ENCODE measurements around the gene TMEM151A. TPM values are rescaled to one million over a fixed set of nuclear protein-coding genes. Genes with fewer than 3 reads are reported as not detected.
A peak's percentile ranks its signal among the peaks of the same experiment; 100 is the strongest.

Gene TMEM151A
- total RNA-seq, 2 donors from 2014 or later, result 0.27 TPM; not detected in 1

DNA sequence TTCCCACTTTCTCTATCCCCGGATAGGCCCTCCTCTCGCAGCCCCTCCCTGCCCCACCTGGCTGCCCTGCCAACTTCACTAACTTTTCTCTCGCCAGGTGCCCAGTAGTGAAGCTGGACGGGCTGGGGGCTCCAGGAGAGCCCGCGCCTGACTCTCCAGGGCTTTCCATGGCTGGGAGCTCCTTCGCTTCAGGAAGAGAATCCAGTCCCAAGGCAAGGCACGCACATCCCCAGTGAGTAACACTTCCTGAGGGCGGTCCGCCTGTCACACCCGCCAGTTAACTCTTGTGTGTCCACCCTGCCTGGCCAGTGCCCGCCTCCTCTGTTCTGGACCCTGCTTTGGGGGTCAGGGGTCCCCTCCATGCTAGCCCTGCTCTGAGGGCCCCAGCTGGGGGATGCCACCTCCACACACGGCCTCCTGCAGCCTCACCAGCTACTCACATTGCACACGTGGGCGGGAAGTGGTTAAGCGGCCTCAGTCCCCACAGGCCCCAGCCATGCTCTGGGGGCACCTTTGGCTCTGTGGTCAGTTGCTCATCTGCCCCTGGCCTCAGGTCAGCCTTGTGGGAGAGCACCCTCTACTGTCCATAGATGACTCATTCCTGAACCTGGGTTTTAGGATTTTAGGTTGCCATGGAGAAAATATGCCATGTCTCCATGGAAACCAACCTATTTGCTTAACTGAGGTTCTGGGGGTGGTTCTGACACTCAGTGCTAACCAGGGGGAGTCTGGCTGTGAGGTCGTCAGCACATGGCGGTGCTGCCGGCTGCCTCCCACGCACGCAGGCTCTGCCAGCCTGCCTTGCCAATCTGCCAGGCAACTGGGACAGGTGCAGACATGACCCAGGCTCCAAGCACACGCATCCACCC is 44.8 kb downstream of the TMEM151A start, which contains the start of gene RIN1:
RIN1 (minus strand) TSS at position 201 of the 869 bp plus-strand sequence; CDS start at position 169, 32 bp downstream.
- DNase-seq (ENCODE audit: low spot score) (no peak), ATAC-seq (ENCODE audit: insufficient number of reproducible peaks, low FRiP score, low read depth) (peak; percentile 48)
- TF ChIP-seq, protein P1, sequence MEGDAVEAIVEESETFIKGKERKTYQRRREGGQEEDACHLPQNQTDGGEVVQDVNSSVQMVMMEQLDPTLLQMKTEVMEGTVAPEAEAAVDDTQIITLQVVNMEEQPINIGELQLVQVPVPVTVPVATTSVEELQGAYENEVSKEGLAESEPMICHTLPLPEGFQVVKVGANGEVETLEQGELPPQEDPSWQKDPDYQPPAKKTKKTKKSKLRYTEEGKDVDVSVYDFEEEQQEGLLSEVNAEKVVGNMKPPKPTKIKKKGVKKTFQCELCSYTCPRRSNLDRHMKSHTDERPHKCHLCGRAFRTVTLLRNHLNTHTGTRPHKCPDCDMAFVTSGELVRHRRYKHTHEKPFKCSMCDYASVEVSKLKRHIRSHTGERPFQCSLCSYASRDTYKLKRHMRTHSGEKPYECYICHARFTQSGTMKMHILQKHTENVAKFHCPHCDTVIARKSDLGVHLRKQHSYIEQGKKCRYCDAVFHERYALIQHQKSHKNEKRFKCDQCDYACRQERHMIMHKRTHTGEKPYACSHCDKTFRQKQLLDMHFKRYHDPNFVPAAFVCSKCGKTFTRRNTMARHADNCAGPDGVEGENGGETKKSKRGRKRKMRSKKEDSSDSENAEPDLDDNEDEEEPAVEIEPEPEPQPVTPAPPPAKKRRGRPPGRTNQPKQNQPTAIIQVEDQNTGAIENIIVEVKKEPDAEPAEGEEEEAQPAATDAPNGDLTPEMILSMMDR (IDR thresholded peaks at IDR 0.05), result no peak
- H3K9me3 ChIP-seq, result no peaks in the 10 kb centered on the region
- peaks cover 13 to 20% of the 10 kb centered on the region in 2 donors for H3K4me1 ChIP-seq (ENCODE audit: control insufficient read depth in 1 of 2, low read depth in 2 of 2)
- H3K27ac ChIP-seq, result peak within 1 kb of the TSS; percentile 10 to 55
- peak within 1 kb of the TSS; percentile 83 for H3K4me3 ChIP-seq
- H3K36me3 ChIP-seq, result peaks cover 25% of the 10 kb centered on the region
- no peaks in the 10 kb centered on the region for H3K27me3 ChIP-seq (replicated peaks; ENCODE audit: insufficient read depth)

DNA sequence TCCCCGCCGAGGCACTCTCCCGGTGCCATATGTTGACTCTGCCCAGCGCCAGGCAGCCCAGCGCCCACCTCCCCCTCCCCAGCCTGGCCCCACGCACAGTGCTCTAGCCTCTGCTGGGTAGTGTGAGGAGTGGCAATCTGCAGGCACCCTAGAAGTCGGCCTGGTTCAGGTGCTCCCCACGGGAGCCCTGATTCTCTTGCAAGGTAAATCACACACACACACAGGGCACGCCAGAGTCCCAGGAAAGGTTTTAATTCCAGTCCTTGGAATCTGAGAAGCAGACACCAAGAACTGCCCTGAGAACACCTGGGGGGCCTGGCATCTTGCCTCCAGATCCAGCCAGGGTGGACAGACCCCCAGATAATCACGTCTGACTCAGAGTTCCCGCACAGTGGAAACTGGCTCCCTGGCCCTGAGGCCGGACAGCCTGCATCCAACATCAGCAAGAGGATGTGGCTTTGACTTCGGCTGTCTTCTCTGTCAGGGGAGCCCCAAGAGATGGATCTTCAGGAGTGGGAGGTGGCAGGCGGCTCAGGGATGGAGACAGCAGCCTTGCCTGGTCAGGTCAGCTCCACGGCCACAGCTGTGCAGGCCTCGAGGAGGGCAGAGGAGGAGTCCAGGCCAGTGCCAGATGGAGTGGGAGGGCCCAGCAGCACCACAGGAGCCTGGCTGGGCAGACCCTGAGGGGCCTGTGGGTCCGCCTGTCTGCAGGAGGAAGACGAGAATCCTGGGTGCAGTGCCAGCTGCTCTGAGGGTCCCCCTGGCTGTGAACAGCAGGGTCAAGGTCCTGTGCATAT is 45.6 kb downstream of the TMEM151A start:
- Histone ChIP-seq H3K27ac (peak overlapping the region in 1 of 2 donors; percentile 10), H3K36me3 (peaks cover 29% of the 10 kb centered on the region)

DNA sequence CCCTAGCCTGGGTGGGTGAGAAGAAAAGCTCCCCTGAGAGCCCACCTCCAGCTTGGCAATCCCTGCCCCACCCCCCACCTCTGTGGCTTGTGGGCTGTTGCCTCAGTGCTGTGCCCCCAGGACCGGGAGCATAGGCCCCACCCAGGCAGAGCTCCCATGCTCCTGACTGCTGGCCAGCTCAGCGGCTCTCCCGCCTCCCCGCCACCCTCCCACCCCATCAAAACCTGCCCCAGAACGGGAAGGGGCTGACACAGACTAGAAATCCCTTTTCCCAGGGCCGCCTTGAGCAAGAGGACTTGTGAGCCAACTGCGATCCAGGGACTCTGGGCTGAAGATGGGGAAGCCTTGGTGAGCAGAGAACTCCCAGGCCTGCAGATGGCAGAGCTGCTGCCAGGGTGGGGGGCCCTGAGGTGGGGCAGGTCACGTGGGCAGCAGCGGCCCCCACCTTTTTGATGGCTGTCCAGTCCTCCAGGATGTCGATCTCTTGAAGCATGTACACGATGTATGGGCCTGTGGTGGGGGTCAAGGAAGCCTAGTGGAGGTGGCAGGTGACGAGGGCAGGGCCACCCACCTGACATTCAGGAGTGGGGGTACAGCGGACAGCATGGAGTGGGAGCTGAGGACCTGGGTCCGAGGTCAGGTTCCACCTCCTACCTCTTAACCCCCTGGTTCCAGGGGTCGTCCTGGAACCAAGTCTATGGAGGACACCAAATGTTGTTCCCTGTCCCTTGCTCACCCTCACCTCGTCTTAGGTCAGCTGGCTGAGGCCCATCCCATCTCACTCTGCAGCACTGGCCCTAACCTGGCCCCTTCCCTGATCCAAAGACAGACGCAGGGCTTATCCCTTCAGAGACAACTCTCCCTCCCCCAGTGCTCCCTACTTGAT is 46.8 kb downstream of the TMEM151A start:
- TF ChIP-seq, protein P1 (IDR thresholded peaks at IDR 0.05), result no peak
- DNase-seq (ENCODE audit: low spot score) (no peak), ATAC-seq (ENCODE audit: insufficient number of reproducible peaks, low FRiP score, low read depth) (no peak)
- Histone ChIP-seq H3K27ac (no peak overlapping the region), H3K36me3 (peaks cover 29% of the 10 kb centered on the region), H3K9me3 (no peaks in the 10 kb centered on the region), H3K4me1 (ENCODE audit: control insufficient read depth in 1 of 2, low read depth in 2 of 2) (peaks cover 16 to 26% of the 10 kb centered on the region in 2 donors), H3K27me3 (replicated peaks; ENCODE audit: insufficient read depth) (no peaks in the 10 kb centered on the region), H3K4me3 (no peak overlapping the region)

More for the DNA sequence above, 45.6 kb downstream of the TMEM151A start:
- no peak for ATAC-seq (ENCODE audit: insufficient number of reproducible peaks, low FRiP score, low read depth)
- H3K4me3 ChIP-seq, result no peak overlapping the region
- H3K27me3 ChIP-seq (replicated peaks; ENCODE audit: insufficient read depth), result no peaks in the 10 kb centered on the region
- DNase-seq (ENCODE audit: low spot score), result no peak
- H3K4me1 ChIP-seq (ENCODE audit: control insufficient read depth in 1 of 2, low read depth in 2 of 2), result peaks cover 13 to 20% of the 10 kb centered on the region in 2 donors
- TF ChIP-seq, protein P1 (IDR thresholded peaks at IDR 0.05), result no peak
- no peaks in the 10 kb centered on the region for H3K9me3 ChIP-seq

- H3K27me3 ChIP-seq (replicated peaks; ENCODE audit: insufficient read depth), result no peaks in the 10 kb centered on the region
- no peak overlapping the region for H3K4me3 ChIP-seq
- DNase-seq (ENCODE audit: low spot score) (no peak), ATAC-seq (ENCODE audit: insufficient number of reproducible peaks, low FRiP score, low read depth) (no peak)
- TF ChIP-seq, protein P1 (IDR thresholded peaks at IDR 0.05), result no peak
- H3K27ac ChIP-seq, result no peak overlapping the region
- peaks cover 21 to 33% of the 10 kb centered on the region in 2 donors for H3K4me1 ChIP-seq (ENCODE audit: control insufficient read depth in 1 of 2, low read depth in 2 of 2)
- H3K9me3 ChIP-seq, result no peaks in the 10 kb centered on the region
- H3K36me3 ChIP-seq, result peaks cover 29% of the 10 kb centered on the region
Observed at GRCh38 chr11:66339162-66339675, 47.5 kb downstream of the TMEM151A start.

Data from thoracic aorta (tissue), 2 donors.